Brain pericyte (primary cell): ENCODE data around the gene ARHGAP42.

Experiments used
- DNase-seq: peaks from one replicate; pipeline ENCODE4 v3.0.0-alpha.2; 2012; ENCODE audit warnings: low read depth, low spot score

ARHGAP42 gene

GRCh38 chr11:100759106-100759505, 72.0 kb downstream of the ARHGAP42 start:
- no peak for DNase-seq

GRCh38 chr11:100759856-100760255, 72.8 kb downstream of the ARHGAP42 start:
- no peak for DNase-seq

- no peak for DNase-seq
Observed at GRCh38 chr11:100760744-100761143, 73.7 kb downstream of the ARHGAP42 start.

GRCh38 chr11:100761841-100762240, 74.8 kb downstream of the ARHGAP42 start:
- DNase-seq, result no peak

- DNase-seq, result no peak
Observed at GRCh38 chr11:100766764-100767163, 79.7 kb downstream of the ARHGAP42 start.

- DNase-seq, result no peak
Observed at GRCh38 chr11:100769165-100769564, 82.1 kb downstream of the ARHGAP42 start.

GRCh38 chr11:100769617-100770016, 82.5 kb downstream of the ARHGAP42 start:
- DNase-seq, result no peak

GRCh38 chr11:100774132-100774531, 87.0 kb downstream of the ARHGAP42 start:
- DNase-seq, result no peak

- DNase-seq, result no peak
Observed at GRCh38 chr11:100774859-100775258, 87.8 kb downstream of the ARHGAP42 start.

GRCh38 chr11:100776212-100776896, 89.3 kb downstream of the ARHGAP42 start:
- DNase-seq, result no peak

- DNase-seq, result no peak
Observed at GRCh38 chr11:100777103-100777502, 90.0 kb downstream of the ARHGAP42 start.

GRCh38 chr11:100777736-100778135, 90.6 kb downstream of the ARHGAP42 start:
- no peak for DNase-seq

- no peak for DNase-seq
Observed at GRCh38 chr11:100778166-100778785, 91.2 kb downstream of the ARHGAP42 start.

GRCh38 chr11:100780470-100780869, 93.4 kb downstream of the ARHGAP42 start:
- DNase-seq, result no peak

- no peak for DNase-seq
Observed at GRCh38 chr11:100785148-100785983, 98.3 kb downstream of the ARHGAP42 start.

GRCh38 chr11:100788561-100789295, 101.6 kb downstream of the ARHGAP42 start:
- DNase-seq, result no peak

GRCh38 chr11:100789500-100789899, 102.4 kb downstream of the ARHGAP42 start:
- DNase-seq, result no peak

GRCh38 chr11:100790073-100790472, 103.0 kb downstream of the ARHGAP42 start:
- no peak for DNase-seq

- no peak for DNase-seq
Observed at GRCh38 chr11:100791103-100791502, 104.0 kb downstream of the ARHGAP42 start.

- DNase-seq, result no peak
Observed at GRCh38 chr11:100791860-100792259, 104.8 kb downstream of the ARHGAP42 start.

- DNase-seq, result no peak
Observed at GRCh38 chr11:100793525-100793924, 106.4 kb downstream of the ARHGAP42 start.

GRCh38 chr11:100794446-100794845, 107.4 kb downstream of the ARHGAP42 start:
- no peak for DNase-seq
